IPS DF 4.7 (cell line): Measurements from ENCODE around the gene TDRD12.
"Not testable (repeated sequence)": the region's sequence is repeated elsewhere in the genome, so short reads cannot be mapped to it uniquely, and the experiment has no call there.

ENCODE experiments used
- DNase-seq: peaks from one replicate; pipeline ENCODE4 v3.0.0-alpha.2; 2013; ENCODE audit warnings: low spot score; ENCODE audit errors: extremely low read depth

TDRD12 gene

DNA sequence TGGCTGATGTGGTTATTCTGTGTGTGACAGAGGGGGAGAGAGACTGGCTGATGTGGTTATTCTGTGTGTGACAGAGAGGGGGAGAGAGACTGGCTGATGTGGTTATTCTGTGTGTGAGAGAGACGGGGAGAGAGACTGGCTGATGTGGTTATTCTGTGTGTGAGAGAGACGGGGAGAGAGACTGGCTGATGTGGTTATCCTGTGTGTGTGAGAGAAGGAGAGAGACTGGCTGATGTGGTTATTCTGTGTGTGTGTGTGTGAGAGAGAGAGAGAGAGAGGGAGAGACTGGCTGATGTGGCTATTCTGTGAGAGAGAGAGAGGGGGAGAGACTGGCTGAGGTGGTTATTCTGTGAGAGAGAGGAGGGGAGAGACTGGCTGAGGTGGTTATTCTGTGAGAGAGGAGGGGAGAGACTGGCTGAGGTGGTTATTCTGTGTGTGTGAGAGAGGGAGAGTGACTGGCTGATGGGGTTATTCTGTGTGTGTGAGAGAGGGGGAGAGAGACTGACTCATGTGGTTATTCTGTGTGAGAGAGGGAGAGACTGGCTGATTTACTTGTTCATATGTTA is 27.1 kb downstream of the TDRD12 start:
- DNase-seq = not testable (repeated sequence)

DNA sequence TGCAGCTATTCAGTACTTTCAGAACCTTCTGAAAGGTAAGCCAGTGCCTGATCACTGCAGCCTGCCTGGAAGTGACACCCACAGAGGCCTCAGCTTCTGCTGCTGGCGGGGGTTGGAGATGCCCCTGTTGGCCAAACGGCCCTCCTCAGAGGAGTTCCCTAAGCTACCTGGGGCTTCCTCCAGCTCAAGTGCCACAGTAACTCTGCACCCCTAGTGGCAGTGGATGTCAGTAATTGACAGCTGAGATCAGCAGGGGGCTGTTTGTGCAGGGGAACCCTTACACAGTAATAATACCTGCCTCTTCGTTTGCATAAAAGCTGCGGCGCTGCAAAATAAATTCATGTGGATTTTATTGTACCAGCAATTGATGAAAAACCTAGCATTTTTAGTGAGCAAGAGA is 28.9 kb downstream of the TDRD12 start:
- DNase-seq = no peak

GRCh38 chr19:32748948-32749347 is 29.4 kb downstream of the TDRD12 start:
- no peak for DNase-seq

- DNase-seq = no peak
Measured at GRCh38 chr19:32749361-32749760, 29.8 kb downstream of the TDRD12 start.

DNA sequence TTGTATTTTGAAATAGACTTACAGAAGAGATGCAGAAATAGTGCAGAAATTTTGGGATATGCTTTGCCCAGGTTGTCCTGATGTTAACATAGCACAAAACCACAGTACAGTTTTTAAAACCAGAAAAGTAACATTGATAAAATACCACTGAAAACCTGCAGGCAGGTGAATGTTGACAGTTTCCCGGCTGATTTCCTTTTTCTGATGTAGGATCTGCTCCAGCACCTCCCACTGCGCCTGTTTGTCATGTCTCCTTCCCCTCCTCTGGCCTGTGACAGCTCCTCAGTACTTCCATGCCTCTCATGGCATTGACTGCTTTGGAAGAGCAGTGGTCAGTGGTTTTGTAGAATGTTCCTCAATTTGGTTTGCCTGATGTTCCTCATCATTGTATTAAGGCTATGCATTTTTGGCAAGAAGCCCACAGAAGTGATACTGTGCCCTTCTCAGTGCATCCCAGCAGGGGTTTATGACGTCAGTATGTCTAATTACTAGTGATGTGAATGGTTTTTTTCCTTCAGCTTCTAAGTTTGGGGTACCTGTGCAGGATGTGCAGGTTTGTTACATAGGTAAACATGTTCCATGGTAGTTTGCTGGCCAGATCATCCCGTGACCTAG is 31.0 kb downstream of the TDRD12 start:
- DNase-seq = no peak

- DNase-seq = no peak
Measured at GRCh38 chr19:32751066-32751465, 31.5 kb downstream of the TDRD12 start.

- no peak for DNase-seq
Measured at GRCh38 chr19:32757189-32757588, 37.6 kb downstream of the TDRD12 start.

- DNase-seq = not testable (repeated sequence)
Measured at GRCh38 chr19:32765365-32765764, 45.8 kb downstream of the TDRD12 start.

DNA sequence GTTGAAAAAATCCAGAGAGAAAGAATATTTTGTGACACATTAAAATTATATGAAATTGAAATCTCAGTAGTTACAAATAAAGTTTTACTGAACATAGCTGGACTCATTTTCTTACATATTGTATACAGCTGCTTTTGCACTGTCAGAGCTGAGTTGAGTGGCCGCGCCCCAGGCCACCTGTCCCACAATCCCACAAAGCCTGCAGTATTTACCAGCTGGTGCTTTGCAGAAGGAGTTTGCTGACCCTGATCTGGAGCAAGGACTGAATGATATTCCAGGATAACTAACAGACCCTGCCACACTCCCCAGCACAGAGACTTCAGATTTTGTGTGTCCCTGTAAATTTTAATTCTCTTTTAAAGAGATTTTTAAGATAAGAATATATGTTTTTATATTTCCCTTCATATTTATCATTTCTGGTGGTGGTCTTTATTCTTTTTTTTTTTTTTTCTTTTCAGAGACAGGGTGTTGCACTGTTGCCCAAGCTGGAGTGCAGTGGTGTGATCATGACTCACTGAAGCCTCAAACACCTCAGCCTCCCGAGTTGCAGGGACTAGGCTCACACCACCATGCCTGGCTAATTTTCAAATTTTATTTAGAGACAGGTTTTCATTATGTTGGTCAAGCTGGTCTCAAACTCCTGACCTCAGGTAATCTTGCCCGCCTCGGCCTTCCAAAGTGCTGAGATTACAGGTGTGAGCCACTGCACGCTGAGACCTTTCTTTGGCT is 48.5 kb downstream of the TDRD12 start:
- no peak for DNase-seq

- DNase-seq = no peak
Measured at GRCh38 chr19:32771596-32771995, 52.0 kb downstream of the TDRD12 start.

- DNase-seq = no peak
Measured at GRCh38 chr19:32773126-32773525, 53.6 kb downstream of the TDRD12 start.

- no peak for DNase-seq
Measured at GRCh38 chr19:32779082-32779481, 59.5 kb downstream of the TDRD12 start.

- DNase-seq = no peak
Measured at GRCh38 chr19:32781280-32781679, 61.7 kb downstream of the TDRD12 start.

DNA sequence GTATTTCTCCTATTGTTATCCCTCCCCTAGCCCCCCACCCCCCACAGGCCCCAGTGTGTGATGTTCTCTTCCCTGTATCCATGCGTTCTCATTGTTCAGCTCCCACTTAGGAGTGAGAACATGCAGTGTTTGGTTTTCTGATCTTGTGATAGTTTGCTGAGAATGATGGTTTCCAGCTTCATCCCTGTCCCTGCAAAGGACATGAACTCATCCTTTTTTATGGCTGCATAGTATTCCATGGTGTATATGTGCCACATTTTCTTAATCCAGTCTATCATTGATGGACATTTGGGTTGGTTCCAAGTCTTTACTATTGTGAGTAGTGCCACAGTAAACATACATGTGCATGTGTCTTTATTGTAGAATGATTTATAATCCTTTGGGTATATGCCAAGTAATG is 62.5 kb downstream of the TDRD12 start:
- DNase-seq = not testable (repeated sequence)

DNA sequence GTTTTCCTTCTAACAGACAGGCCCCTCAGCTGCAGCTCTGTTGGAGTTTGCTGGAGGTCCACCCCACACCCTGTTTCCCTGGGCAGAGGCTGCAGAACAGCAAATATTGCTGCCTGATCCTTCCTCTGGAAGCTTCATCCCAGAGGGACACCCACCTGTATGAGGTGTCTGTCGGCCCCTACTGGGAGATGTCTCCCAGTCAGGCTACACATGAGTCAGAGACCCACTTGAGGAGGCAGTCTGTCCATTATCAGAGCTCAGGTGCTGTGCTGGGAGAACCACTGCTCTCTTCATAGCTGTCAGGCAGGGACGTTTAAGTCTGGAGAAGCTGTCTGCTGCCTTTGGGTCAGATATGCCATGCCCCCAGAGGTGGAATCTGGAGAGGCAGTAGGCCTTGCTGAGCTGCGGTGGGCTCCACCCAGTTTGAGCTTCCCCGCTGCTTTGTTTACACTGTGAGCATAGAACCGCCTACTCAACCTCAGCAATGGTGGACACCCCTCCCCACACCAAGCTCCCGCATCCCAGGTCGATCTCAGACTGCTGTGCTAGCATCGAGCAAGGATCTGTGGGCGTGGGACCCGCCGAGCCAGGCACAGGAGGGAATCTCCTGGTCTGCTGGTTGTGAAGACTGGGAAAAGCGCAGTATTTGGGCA is 67.7 kb downstream of the TDRD12 start:
- not testable (repeated sequence) for DNase-seq

DNA sequence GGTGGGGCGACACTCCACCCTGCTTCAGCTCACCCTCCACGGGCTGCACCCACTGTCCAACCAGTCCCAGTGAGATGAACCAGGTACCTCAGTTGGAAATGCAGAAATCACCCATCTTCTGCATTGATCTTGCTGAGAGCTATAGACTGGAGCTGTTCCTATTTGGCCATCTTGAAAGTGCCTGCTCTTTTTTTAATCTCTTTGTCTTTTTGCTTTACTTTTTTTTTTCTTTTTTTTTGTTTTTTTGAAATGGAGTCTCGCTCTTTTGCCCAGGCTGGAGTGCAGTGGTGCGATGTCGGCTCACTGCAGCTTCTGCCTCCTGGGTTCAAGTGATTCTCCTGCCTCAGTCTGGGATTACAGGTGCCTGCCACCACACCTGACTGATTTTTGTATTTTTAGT is 68.3 kb downstream of the TDRD12 start:
- DNase-seq = not testable (repeated sequence)

GRCh38 chr19:32789429-32789828 is 69.9 kb downstream of the TDRD12 start:
- DNase-seq = no peak

DNA sequence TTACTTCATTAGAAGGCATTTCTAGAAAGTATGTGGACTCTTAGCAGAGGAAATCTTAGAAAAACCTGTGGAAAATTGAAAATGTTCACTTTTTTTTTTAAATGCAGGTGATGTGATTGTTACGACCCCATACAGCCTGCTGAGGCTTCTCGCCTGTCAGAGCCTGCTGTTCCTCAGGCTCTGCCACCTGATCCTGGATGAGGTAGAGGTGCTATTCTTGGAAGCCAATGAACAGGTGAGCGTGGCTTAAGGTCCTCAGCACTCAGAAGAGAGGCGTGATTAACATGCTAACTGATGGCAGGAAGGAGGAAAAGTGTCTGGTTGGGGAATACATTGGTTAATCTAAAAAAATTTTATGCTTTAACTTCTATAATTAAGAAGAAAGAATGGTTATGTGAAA is 78.6 kb downstream of the TDRD12 start:
- no peak for DNase-seq

DNA sequence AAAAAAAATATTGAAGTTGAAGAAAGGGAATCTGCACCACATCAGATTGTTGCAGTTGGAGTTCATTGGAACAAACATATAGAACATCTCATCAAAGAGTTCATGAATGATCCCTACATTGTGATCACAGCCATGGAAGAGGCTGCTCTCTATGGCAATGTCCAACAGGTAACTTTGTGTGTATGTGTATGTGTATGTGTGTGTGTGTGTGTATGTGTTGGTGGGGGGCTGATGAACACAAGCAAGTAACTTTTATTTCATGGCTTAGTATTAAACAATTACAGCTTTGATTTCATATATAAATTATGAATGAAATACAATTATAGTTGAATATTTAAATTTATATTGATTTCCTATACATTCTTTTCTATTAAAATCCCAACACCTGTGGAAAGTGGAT is 80.6 kb downstream of the TDRD12 start:
- no peak for DNase-seq

GRCh38 chr19:32800754-32801153 is 81.2 kb downstream of the TDRD12 start:
- no peak for DNase-seq

GRCh38 chr19:32802840-32803239 is 83.3 kb downstream of the TDRD12 start:
- DNase-seq = no peak

GRCh38 chr19:32808236-32808635 is 88.7 kb downstream of the TDRD12 start:
- DNase-seq = no peak
